ENCODE measurements around the gene NUDT19.

DNA sequence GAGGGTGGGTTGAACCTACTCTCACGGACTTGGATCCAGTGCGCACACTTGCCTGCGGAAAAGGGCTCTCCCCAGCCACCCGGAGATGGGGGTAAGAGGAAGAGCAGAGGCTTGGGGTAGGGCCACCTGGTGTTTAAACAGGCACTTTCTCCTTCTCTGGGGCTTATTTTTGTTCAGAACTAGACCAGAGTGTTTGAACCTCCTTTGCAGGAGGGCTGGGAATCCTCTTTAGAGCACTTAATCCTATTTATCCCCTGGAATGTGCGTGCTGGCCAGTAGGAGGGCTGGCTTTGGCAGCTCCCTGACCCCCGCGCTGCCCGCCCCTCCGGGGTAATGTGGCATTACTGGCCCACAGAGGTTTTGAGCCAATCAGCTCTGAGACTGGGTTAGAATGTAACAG lies 14.0 kb upstream of the NUDT19 start:
- no peak for TF ChIP-seq POLR2A (IDR thresholded peaks at IDR 0.05)
- TF ChIP-seq CTCF (IDR thresholded peaks at IDR 0.05), result no peak
